ENCODE measurements around the gene IL21R. TPM values are rescaled to one million over a fixed set of nuclear protein-coding genes. Genes with fewer than 3 reads are reported as not detected.

The IL21R gene
- total and polyA plus RNA-seq, 2 donors (not counting 3 experiments of a cell fraction or from before 2014, with no cell fraction given): 0.03 TPM; not detected in 1

DNA sequence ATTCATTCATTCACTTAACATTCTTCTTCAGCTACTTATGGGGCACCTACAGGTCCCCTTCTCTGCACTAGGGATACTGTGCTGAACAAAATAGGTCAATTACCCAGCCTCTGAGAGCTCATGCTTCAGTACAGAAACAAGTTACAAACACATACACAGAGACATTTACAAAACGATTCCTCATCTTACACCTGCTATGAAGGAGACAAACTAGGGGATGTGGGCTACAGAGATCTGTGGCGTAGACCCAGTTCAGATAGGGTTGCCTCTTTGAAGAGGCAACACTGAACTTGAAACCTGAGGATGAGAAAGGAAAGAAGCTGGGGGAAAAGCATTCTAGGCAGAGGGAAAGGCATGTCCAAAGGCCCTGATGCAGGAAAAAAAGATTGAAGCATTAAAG, 5.2 kb downstream of the IL21R start:
- Histone ChIP-seq H3K79me2 (ENCODE audit: control insufficient read depth, insufficient read depth, low read length) (no peaks in the 10 kb centered on the region), H3K4me1 (ENCODE audit: control insufficient read depth, extremely low read depth, insufficient read depth, low read length) (peaks cover 4% of the 10 kb centered on the region), H3K4me2 (ENCODE audit: insufficient read depth, low read length) (no peak overlapping the region), H3K9ac (replicated peaks; ENCODE audit: extremely low read depth, insufficient read depth, low read length) (no peak overlapping the region), H4K20me1 (replicated peaks; ENCODE audit: control insufficient read depth, extremely low read depth, insufficient read depth, low read length) (no peaks in the 10 kb centered on the region), H3K4me3 (replicated peaks in 1 of 3; ENCODE audit: insufficient read depth in 1 of 3, low read depth in 1 of 3, low read length in 3 of 3) (no peak overlapping the region), H3K27ac (ENCODE audit: insufficient read depth, low read depth, low read length) (no peak overlapping the region), H3K36me3 (ENCODE audit: control insufficient read depth in 2 of 2, extremely low read depth in 1 of 2, insufficient read depth in 2 of 2, low read length in 2 of 2) (no peaks in the 10 kb centered on the region), H2AFZ (ENCODE audit: low read depth, low read length) (no peak overlapping the region), H3K9me3 (replicated peaks; ENCODE audit: control insufficient read depth, insufficient read depth, low read length) (no peaks in the 10 kb centered on the region), H3K9me1 (replicated peaks; ENCODE audit: control insufficient read depth, extremely low read depth, insufficient read depth, low read length) (no peaks in the 10 kb centered on the region), H3K27me3 (ENCODE audit: control insufficient read depth in 2 of 2, insufficient read depth in 2 of 2, low read length in 2 of 2) (no peaks in the 10 kb centered on the region)
- no peak for DNase-seq (ENCODE audit: low read depth, low spot score)
- BruUV-seq (replicated peaks): no TSS peak
- ChIA-PET CTCF (interaction anchor here (0.9 to 1.2 kb wide), 3 partner anchors 10 to 40 kb away, joined by 3 to 4 read pairs (median 3); no protein-coding TSS in a partner anchor), POLR2A (no interaction called here)
- dilution Hi-C loops (cut with MboI; ENCODE audit: extremely low pct_ligation_motif_present, low sequenced_read_pairs) (no loop called here), intact Hi-C loops (cut with micrococcal nuclease) (no loop called here)
- FAIRE-seq: no peak
- TF ChIP-seq POLR2AphosphoS5 (IDR thresholded peaks at IDR 0.05; ENCODE audit: insufficient read depth, low read depth, low read length) (no peak), GATA2 (IDR thresholded peaks at IDR 0.05; ENCODE audit: insufficient read depth, insufficient read length, low read depth, low read length) (no peak), EZH2 (IDR thresholded peaks at IDR 0.05; ENCODE audit: borderline replicate concordance, low read depth, low read length, severe bottlenecking) (no peak), FOS (IDR thresholded peaks at IDR 0.05; ENCODE audit: borderline replicate concordance, insufficient read depth, low read length) (no peak), JUN (IDR thresholded peaks at IDR 0.05; ENCODE audit: borderline replicate concordance, insufficient read depth, insufficient read length, low read depth) (no peak)

DNA sequence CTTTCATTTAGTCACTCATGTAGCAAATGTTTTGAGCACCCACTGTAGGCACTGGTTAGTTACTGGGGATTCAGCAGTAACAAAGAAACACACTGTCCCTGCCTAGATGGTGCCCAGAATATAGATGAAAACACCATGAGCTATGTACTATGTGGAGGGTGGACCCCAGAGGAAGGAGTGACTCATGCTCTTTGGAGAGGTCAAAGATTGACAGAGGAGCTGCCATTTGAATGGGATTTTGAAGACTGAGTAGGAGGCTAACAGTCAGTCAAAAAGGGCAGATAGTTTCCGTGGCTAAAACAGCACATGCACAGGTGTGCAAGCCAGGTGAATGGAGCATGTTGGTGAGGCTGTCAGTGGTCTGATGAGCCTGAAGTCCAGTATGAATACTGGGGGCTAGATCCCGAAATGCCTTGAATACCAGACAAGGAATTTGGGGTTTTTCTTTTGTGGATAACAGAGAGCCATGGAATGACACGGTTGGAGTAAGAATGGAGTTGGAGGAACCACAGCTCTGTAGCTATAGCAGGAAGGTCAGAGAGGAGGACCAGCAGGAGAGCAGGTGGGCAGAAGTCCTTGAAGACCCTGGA, 6.1 kb downstream of the IL21R start:
- Histone ChIP-seq H3K79me2 (ENCODE audit: control insufficient read depth, insufficient read depth, low read length) (no peaks in the 10 kb centered on the region), H3K9me1 (replicated peaks; ENCODE audit: control insufficient read depth, extremely low read depth, insufficient read depth, low read length) (no peaks in the 10 kb centered on the region), H3K9me3 (replicated peaks; ENCODE audit: control insufficient read depth, insufficient read depth, low read length) (no peaks in the 10 kb centered on the region), H3K27me3 (ENCODE audit: control insufficient read depth in 2 of 2, insufficient read depth in 2 of 2, low read length in 2 of 2) (no peaks in the 10 kb centered on the region), H2AFZ (ENCODE audit: low read depth, low read length) (no peak overlapping the region), H3K27ac (ENCODE audit: insufficient read depth, low read depth, low read length) (no peak overlapping the region), H4K20me1 (replicated peaks; ENCODE audit: control insufficient read depth, extremely low read depth, insufficient read depth, low read length) (no peaks in the 10 kb centered on the region), H3K9ac (replicated peaks; ENCODE audit: extremely low read depth, insufficient read depth, low read length) (no peak overlapping the region), H3K36me3 (ENCODE audit: control insufficient read depth in 2 of 2, extremely low read depth in 1 of 2, insufficient read depth in 2 of 2, low read length in 2 of 2) (no peaks in the 10 kb centered on the region), H3K4me1 (ENCODE audit: control insufficient read depth, extremely low read depth, insufficient read depth, low read length) (peaks cover 4% of the 10 kb centered on the region), H3K4me2 (ENCODE audit: insufficient read depth, low read length) (no peak overlapping the region), H3K4me3 (replicated peaks in 1 of 3; ENCODE audit: insufficient read depth in 1 of 3, low read depth in 1 of 3, low read length in 3 of 3) (no peak overlapping the region)
- no TSS peak for BruUV-seq (replicated peaks)
- POLR2A ChIA-PET: no interaction called here
- TF ChIP-seq FOS (IDR thresholded peaks at IDR 0.05; ENCODE audit: borderline replicate concordance, insufficient read depth, low read length) (peak; percentile 86), POLR2AphosphoS5 (IDR thresholded peaks at IDR 0.05; ENCODE audit: insufficient read depth, low read depth, low read length) (no peak), JUN (IDR thresholded peaks at IDR 0.05; ENCODE audit: borderline replicate concordance, insufficient read depth, insufficient read length, low read depth) (peak; percentile 34), EZH2 (IDR thresholded peaks at IDR 0.05; ENCODE audit: borderline replicate concordance, low read depth, low read length, severe bottlenecking) (no peak)
- FAIRE-seq: peak; percentile 46
- DNase-seq (ENCODE audit: low read depth, low spot score): peak; percentile 39
- dilution Hi-C loops (cut with MboI; ENCODE audit: extremely low pct_ligation_motif_present, low sequenced_read_pairs): no loop called here
- intact Hi-C loops (cut with micrococcal nuclease): no loop called here
- CTCF ChIA-PET: interaction anchor here (1.0 to 1.2 kb wide), 2 partner anchors 17 to 41 kb away, joined by 3 to 4 read pairs; no protein-coding TSS in a partner anchor
